ENCODE measurements around the gene TSSK6. TPM values are rescaled to one million over a fixed set of nuclear protein-coding genes. Genes with fewer than 3 reads are reported as not detected.

Gene TSSK6
- total RNA-seq, 4 donors from 2014 or later = 0.40 to 3.3 (median 0.92) TPM

- Histone ChIP-seq H3K9me3 (peaks cover 0 to 6% (median 0%) of the 10 kb centered on the region in 3 donors), H3K4me3 (peak within 1 kb of the TSS in 1 of 2 donors; percentile 41), H3K27ac (no peak within 1 kb of the TSS), H3K36me3 (peaks cover 0 to 12% of the 10 kb centered on the region in 2 donors), H3K4me1 (peaks cover 0 to 46% (median 22%) of the 10 kb centered on the region in 3 donors), H3K27me3 (peaks cover 60% of the 10 kb centered on the region)
- 0% methylated on average over 1 of the region's 56 CpGs; no CpG with 5 or more reads in 1 of the 2 donors for WGBS, 2 donors (ENCODE audit: low coverage in 1 of 2)
- ATAC-seq = no peak
- TF ChIP-seq POLR2AphosphoS5 (IDR thresholded peaks at IDR 0.05) (no peak), CTCF (IDR thresholded peaks at IDR 0.05) (no peak), POLR2A (IDR thresholded peaks at IDR 0.05) (no peak), EP300 (IDR thresholded peaks at IDR 0.05) (no peak)
Measured at GRCh38 chr19:19538061-19538784, 22.9 kb upstream of the TSSK6 start, which contains the start of gene CILP2. Gene CILP2 (plus strand): TSS chr19:19538265. CDS start chr19:19538350, 85 bp downstream.

- WGBS, 2 donors (ENCODE audit: low coverage in 1 of 2) = 14 to 57% methylated on average over 3 to 10 of the region's 59 CpGs
Measured at GRCh38 chr19:19537075-19538048, 22.0 kb upstream of the TSSK6 start.

GRCh38 chr19:19535311-19536191 lies 20.2 kb upstream of the TSSK6 start:
- no peak for ATAC-seq
- no peak for TF ChIP-seq EP300 (IDR thresholded peaks at IDR 0.05)
- no peak for TF ChIP-seq POLR2A (IDR thresholded peaks at IDR 0.05)
- TF ChIP-seq CTCF (IDR thresholded peaks at IDR 0.05) = no peak
- TF ChIP-seq POLR2AphosphoS5 (IDR thresholded peaks at IDR 0.05) = no peak
- Histone ChIP-seq H3K27me3 (peaks cover 33% of the 10 kb centered on the region), H3K9me3 (peaks cover 0 to 5% (median 0%) of the 10 kb centered on the region in 3 donors), H3K27ac (no peak overlapping the region), H3K4me3 (no peak overlapping the region), H3K4me1 (peaks cover 0 to 43% (median 15%) of the 10 kb centered on the region in 3 donors), H3K36me3 (peaks cover 0 to 12% of the 10 kb centered on the region in 2 donors)
- WGBS, 2 donors (ENCODE audit: low coverage in 1 of 2) = 81 to 100% methylated on average over 5 to 6 of the region's 34 CpGs

More at GRCh38 chr19:19537075-19538048, 22.0 kb upstream of the TSSK6 start:
- Histone ChIP-seq H3K4me1 (peaks cover 0 to 50% (median 22%) of the 10 kb centered on the region in 3 donors), H3K36me3 (peaks cover 0 to 12% of the 10 kb centered on the region in 2 donors), H3K27ac (no peak overlapping the region), H3K9me3 (peaks cover 0 to 6% (median 0%) of the 10 kb centered on the region in 3 donors), H3K27me3 (peaks cover 51% of the 10 kb centered on the region), H3K4me3 (peak overlapping the region in 1 of 2 donors; percentile 41)
- no peak for TF ChIP-seq EP300 (IDR thresholded peaks at IDR 0.05)
- TF ChIP-seq POLR2A (IDR thresholded peaks at IDR 0.05) = no peak
- no peak for TF ChIP-seq POLR2AphosphoS5 (IDR thresholded peaks at IDR 0.05)
- no peak for TF ChIP-seq CTCF (IDR thresholded peaks at IDR 0.05)
- ATAC-seq = no peak

- peaks cover 0 to 12% of the 10 kb centered on the region in 2 donors for H3K36me3 ChIP-seq
- H3K27ac ChIP-seq = no peak overlapping the region
- H3K4me1 ChIP-seq = peaks cover 0 to 35% (median 9%) of the 10 kb centered on the region in 3 donors
- no peak for ATAC-seq
- TF ChIP-seq POLR2AphosphoS5 (IDR thresholded peaks at IDR 0.05) (no peak), EP300 (IDR thresholded peaks at IDR 0.05) (no peak), POLR2A (IDR thresholded peaks at IDR 0.05) (no peak), CTCF (IDR thresholded peaks at IDR 0.05) (no peak)
- WGBS, 2 donors (ENCODE audit: low coverage in 1 of 2) = 46% methylated on average over 9 of the region's 27 CpGs; no CpG with 5 or more reads in 1 of the 2 donors
- peaks cover 25% of the 10 kb centered on the region for H3K27me3 ChIP-seq
- no peak overlapping the region for H3K4me3 ChIP-seq
- no peaks in the 10 kb centered on the region for H3K9me3 ChIP-seq
Measured at GRCh38 chr19:19534556-19535265, 19.4 kb upstream of the TSSK6 start.

Measured in gastroesophageal sphincter (tissue), 4 donors.